ENCODE results near the gene HYDIN.

HYDIN gene

GRCh38 chr16:71229344-71229743, 1.2 kb downstream of the HYDIN start:
- no peak for DNase-seq (ENCODE audit: low read depth)
- no peak for TF ChIP-seq CTCF (IDR thresholded peaks at IDR 0.05; ENCODE audit: control insufficient read depth, extremely low read depth, insufficient read depth)
- no peak overlapping the region for H3K4me3 ChIP-seq (ENCODE audit: low read depth, low read length)

- TF ChIP-seq CTCF (IDR thresholded peaks at IDR 0.05; ENCODE audit: control insufficient read depth, extremely low read depth, insufficient read depth) = no peak
- DNase-seq (ENCODE audit: low read depth) = no peak
- no peak overlapping the region for H3K4me3 ChIP-seq (ENCODE audit: low read depth, low read length)
Observed at GRCh38 chr16:71226229-71227141, 4.0 kb downstream of the HYDIN start.

- no peak for DNase-seq (ENCODE audit: low read depth)
- no peak overlapping the region for H3K4me3 ChIP-seq (ENCODE audit: low read depth, low read length)
- TF ChIP-seq CTCF (IDR thresholded peaks at IDR 0.05; ENCODE audit: control insufficient read depth, extremely low read depth, insufficient read depth) = no peak
Observed at GRCh38 chr16:71225145-71225544, 5.4 kb downstream of the HYDIN start.

- no peak for TF ChIP-seq CTCF (IDR thresholded peaks at IDR 0.05; ENCODE audit: control insufficient read depth, extremely low read depth, insufficient read depth)
- no peak for DNase-seq (ENCODE audit: low read depth)
- no peak overlapping the region for H3K4me3 ChIP-seq (ENCODE audit: low read depth, low read length)
Observed at GRCh38 chr16:71218306-71218963, 12.1 kb downstream of the HYDIN start.

- no peak overlapping the region for H3K4me3 ChIP-seq (ENCODE audit: low read depth, low read length)
- no peak for DNase-seq (ENCODE audit: low read depth)
- TF ChIP-seq CTCF (IDR thresholded peaks at IDR 0.05; ENCODE audit: control insufficient read depth, extremely low read depth, insufficient read depth) = no peak
Observed at GRCh38 chr16:71217506-71217905, 13.0 kb downstream of the HYDIN start.

- no peak for TF ChIP-seq CTCF (IDR thresholded peaks at IDR 0.05; ENCODE audit: control insufficient read depth, extremely low read depth, insufficient read depth)
- no peak overlapping the region for H3K4me3 ChIP-seq (ENCODE audit: low read depth, low read length)
- no peak for DNase-seq (ENCODE audit: low read depth)
Observed at GRCh38 chr16:71216714-71217113, 13.8 kb downstream of the HYDIN start.

All from LNCaP clone FGC (cell line).